ENCODE results near the gene HDAC11. TPM values are rescaled to one million over a fixed set of nuclear protein-coding genes. Genes with fewer than 3 reads are reported as not detected.

HDAC11 gene
- total RNA-seq, 1 experiment from 2014 or later, result 11.8 TPM

DNA sequence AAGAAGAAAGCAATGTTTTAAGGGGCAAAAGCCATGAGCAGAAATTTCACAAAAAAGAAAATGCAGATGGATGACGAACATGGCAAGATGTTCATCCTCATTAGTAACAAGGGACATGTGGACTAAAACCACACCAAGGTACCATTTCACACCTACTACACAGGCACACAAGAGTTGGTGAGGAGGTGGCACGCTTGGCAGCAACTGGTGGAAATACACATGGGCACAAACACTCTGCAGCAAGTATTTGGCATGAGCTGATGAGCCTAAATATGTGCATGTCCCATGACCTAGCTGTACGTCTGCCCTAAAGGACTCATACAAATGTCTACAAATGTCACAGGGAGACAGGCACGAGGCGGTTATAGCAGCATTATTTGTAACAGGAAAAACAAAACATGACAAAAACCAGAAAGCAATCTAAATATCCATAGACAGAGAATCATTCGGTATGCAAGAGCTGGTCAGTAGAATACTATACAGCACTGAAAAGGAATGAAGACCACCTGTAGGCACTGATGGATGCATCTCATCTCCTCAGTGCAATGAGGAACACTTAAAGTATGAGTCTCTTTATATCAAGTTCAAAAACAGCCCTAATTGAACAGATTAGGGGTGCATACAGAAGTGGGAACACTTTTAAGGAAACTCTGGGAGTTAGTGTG, 57.3 kb downstream of the HDAC11 start:
- CTCF ChIA-PET, result no interaction called here
- peaks cover 4% of the 10 kb centered on the region for H3K9me3 Mint-ChIP-seq (ENCODE audit: low read depth, unreplicated experiment)
- no peak overlapping the region for H3K4me3 Mint-ChIP-seq (ENCODE audit: low read depth, unreplicated experiment)
- BruUV-seq (replicated peaks), result no TSS peak
- DNase-seq, result no peak
- intact Hi-C loops (cut with micrococcal nuclease; ENCODE audit: unreplicated experiment), result no loop called here
- no peak overlapping the region for H3K27ac Mint-ChIP-seq (ENCODE audit: unreplicated experiment)
- peaks cover 35% of the 10 kb centered on the region for H3K4me1 Mint-ChIP-seq (ENCODE audit: low read depth, unreplicated experiment)
- H3K36me3 Mint-ChIP-seq (ENCODE audit: insufficient read depth, unreplicated experiment), result peaks cover 21% of the 10 kb centered on the region
- no peaks in the 10 kb centered on the region for H3K27me3 Mint-ChIP-seq (ENCODE audit: unreplicated experiment)
- TF ChIP-seq, protein P1, sequence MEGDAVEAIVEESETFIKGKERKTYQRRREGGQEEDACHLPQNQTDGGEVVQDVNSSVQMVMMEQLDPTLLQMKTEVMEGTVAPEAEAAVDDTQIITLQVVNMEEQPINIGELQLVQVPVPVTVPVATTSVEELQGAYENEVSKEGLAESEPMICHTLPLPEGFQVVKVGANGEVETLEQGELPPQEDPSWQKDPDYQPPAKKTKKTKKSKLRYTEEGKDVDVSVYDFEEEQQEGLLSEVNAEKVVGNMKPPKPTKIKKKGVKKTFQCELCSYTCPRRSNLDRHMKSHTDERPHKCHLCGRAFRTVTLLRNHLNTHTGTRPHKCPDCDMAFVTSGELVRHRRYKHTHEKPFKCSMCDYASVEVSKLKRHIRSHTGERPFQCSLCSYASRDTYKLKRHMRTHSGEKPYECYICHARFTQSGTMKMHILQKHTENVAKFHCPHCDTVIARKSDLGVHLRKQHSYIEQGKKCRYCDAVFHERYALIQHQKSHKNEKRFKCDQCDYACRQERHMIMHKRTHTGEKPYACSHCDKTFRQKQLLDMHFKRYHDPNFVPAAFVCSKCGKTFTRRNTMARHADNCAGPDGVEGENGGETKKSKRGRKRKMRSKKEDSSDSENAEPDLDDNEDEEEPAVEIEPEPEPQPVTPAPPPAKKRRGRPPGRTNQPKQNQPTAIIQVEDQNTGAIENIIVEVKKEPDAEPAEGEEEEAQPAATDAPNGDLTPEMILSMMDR (IDR thresholded peaks at IDR 0.05; ENCODE audit: unreplicated experiment), result no peak

DNA sequence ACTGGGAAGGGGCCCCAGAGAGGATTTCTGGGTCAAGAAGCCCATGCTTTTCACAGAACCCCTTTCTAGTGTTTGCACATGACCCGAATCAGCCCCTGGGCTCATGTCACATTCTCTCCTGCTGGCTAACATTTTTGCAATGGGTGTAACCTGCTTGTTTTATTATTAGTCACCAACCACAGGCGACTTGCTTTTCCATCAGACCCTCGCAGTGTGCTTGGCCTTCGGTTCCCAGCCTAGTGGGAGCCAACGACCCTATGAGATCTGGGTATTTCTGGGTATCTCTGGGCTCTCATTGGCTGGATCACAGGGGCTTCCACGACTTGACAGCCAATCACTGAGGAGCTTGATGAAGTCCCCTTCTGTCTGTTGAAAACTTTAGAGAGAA, 57.8 kb downstream of the HDAC11 start:
- Mint-ChIP-seq H3K4me1 (ENCODE audit: low read depth, unreplicated experiment) (peaks cover 35% of the 10 kb centered on the region), H3K27ac (ENCODE audit: unreplicated experiment) (peak overlapping the region; percentile 92), H3K27me3 (ENCODE audit: unreplicated experiment) (no peaks in the 10 kb centered on the region), H3K4me3 (ENCODE audit: low read depth, unreplicated experiment) (no peak overlapping the region), H3K36me3 (ENCODE audit: insufficient read depth, unreplicated experiment) (peaks cover 21% of the 10 kb centered on the region), H3K9me3 (ENCODE audit: low read depth, unreplicated experiment) (peaks cover 4% of the 10 kb centered on the region)
- TF ChIP-seq, protein P1 (IDR thresholded peaks at IDR 0.05; ENCODE audit: unreplicated experiment), result no peak
- no TSS peak for BruUV-seq (replicated peaks)
- peak; percentile 72 for DNase-seq
- intact Hi-C loops (cut with micrococcal nuclease; ENCODE audit: unreplicated experiment), result loop anchor here (2.0 kb wide), 1 partner anchor 13 kb away; no protein-coding TSS in a partner anchor
- CTCF ChIA-PET, result no interaction called here

DNA sequence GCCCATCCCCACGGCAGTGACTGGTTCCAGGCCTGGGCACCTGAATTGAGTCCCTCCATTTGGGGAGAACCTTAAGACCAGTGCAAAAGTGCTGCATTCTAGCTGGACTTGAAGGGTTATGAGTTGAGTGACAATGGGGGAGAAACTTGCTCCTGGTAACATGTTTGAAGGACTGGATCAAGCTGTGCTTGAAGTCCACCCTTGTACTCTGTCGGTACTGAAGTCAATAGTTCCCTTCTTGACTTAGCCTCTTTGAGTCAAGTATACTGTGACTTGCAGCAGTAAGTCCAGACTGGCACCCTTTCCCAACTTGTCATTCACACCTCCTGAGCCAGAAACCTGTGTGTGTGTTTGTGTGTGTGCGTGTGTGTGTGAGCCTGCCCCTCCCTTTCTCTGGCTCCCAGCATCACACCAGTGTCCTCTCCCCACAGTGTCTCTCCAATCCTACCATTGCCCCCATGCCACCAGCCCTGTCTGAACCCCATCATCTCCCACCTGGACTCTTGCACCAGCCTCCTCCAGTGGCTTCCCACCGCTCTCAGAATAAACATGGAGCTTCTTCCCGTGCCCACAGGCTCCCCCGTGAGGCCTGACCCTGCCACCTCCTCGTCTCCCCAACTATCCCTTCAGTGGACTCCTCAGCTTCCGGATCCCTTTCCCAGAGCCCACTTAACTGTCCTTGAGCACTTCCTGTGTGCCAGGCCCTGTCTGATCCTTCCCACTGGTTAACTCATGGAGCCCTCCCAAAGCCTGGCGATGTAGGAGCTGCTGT, 58.6 kb downstream of the HDAC11 start:
- H3K27ac Mint-ChIP-seq (ENCODE audit: unreplicated experiment), result peak overlapping the region; percentile 92
- no TSS peak for BruUV-seq (replicated peaks)
- no peaks in the 10 kb centered on the region for H3K27me3 Mint-ChIP-seq (ENCODE audit: unreplicated experiment)
- peaks cover 17% of the 10 kb centered on the region for H3K36me3 Mint-ChIP-seq (ENCODE audit: insufficient read depth, unreplicated experiment)
- peaks cover 4% of the 10 kb centered on the region for H3K9me3 Mint-ChIP-seq (ENCODE audit: low read depth, unreplicated experiment)
- H3K4me3 Mint-ChIP-seq (ENCODE audit: low read depth, unreplicated experiment), result no peak overlapping the region
- no peak for DNase-seq
- intact Hi-C loops (cut with micrococcal nuclease; ENCODE audit: unreplicated experiment), result loop anchor here (2.0 kb wide), 1 partner anchor 14 kb away; no protein-coding TSS in a partner anchor
- CTCF ChIA-PET, result no interaction called here
- H3K4me1 Mint-ChIP-seq (ENCODE audit: low read depth, unreplicated experiment), result peaks cover 35% of the 10 kb centered on the region
- TF ChIP-seq, protein P1 (IDR thresholded peaks at IDR 0.05; ENCODE audit: unreplicated experiment), result no peak

DNA sequence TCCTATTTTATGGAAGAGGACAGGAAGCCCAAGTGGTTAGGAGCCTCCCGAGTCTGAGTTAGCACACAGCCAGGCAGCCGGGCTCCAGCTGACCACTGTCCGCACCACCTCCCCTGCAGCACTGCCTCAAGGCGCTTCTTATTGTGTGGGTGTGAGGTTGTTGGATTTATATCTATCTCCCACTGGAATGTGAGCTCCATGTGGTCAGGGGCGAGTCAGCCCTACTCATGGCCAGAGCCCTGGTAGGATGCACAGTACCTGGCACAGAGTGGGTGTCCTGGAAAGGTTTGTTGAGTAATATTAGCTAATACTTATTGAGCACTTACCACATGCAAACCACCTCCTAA, 59.2 kb downstream of the HDAC11 start:
- intact Hi-C loops (cut with micrococcal nuclease; ENCODE audit: unreplicated experiment), result loop anchor here (2.0 kb wide), 1 partner anchor 14 kb away; no protein-coding TSS in a partner anchor
- Mint-ChIP-seq H3K27ac (ENCODE audit: unreplicated experiment) (peak overlapping the region; percentile 92), H3K27me3 (ENCODE audit: unreplicated experiment) (no peaks in the 10 kb centered on the region), H3K36me3 (ENCODE audit: insufficient read depth, unreplicated experiment) (peaks cover 17% of the 10 kb centered on the region), H3K9me3 (ENCODE audit: low read depth, unreplicated experiment) (peaks cover 4% of the 10 kb centered on the region), H3K4me1 (ENCODE audit: low read depth, unreplicated experiment) (peaks cover 35% of the 10 kb centered on the region), H3K4me3 (ENCODE audit: low read depth, unreplicated experiment) (no peak overlapping the region)
- no TSS peak for BruUV-seq (replicated peaks)
- TF ChIP-seq, protein P1 (IDR thresholded peaks at IDR 0.05; ENCODE audit: unreplicated experiment), result no peak
- no peak for DNase-seq
- CTCF ChIA-PET, result interaction anchor here (0.6 kb wide), 1 partner anchor 691 kb away, joined by 4 read pairs; no protein-coding TSS in a partner anchor

Measured in Calu3 (cell line).